Glomerular visceral epithelial cell (primary cell): ENCODE measurements around the gene TSHZ2.

Experiments
- DNase-seq: peaks from one replicate; pipeline ENCODE4 v3.0.0-alpha.2; 2016; ENCODE audit errors: extremely low spot score

The TSHZ2 gene

GRCh38 chr20:52972190-52972937, at the start of gene TSHZ2:
Gene TSHZ2, plus strand, starts transcription at chr20:52972358. Its CDS starts 936 bp downstream, at chr20:52973294.
- DNase-seq = no peak

GRCh38 chr20:52922436-52922835, 49.7 kb upstream of the TSHZ2 start:
- DNase-seq = no peak

DNA sequence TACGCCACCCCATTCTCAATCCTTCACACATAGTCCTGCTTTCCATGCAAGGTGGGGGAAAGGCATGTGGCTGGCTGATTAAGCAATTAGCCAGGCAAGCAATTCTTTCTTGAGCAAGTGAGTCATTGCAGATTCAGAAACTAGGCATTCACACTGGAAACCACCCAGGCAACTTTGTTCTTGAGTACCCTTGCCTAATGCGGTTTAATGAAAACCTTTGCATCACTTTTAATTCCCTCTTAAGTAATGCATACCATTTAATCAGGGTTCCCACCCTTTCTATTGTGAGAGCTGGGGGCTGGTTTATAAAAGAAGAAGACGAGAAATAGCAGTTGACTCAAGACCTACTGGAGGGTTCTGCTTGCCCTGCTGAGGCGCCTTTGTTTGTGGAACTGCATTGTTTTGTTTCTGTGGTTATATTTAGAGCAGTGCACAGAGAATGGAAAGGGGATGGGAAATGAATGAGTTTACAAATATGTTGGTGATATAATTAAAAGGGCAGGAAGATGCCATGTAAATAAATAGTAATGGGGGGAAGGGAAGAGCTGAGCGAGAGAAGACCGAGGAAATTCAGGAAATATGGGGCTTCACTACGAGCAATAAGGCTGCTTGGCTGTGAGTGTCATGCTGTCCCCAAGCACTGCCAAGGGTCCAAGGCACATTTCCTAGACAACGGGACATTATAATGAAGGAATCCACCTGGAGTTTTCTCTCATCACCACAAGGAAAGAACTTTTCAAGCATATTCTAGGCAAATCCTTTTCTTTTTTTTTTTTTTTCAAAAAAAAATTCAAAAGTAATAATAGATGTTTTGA, 48.8 kb upstream of the TSHZ2 start:
- DNase-seq = no peak

GRCh38 chr20:52924411-52925271, 47.5 kb upstream of the TSHZ2 start:
- no peak for DNase-seq

DNA sequence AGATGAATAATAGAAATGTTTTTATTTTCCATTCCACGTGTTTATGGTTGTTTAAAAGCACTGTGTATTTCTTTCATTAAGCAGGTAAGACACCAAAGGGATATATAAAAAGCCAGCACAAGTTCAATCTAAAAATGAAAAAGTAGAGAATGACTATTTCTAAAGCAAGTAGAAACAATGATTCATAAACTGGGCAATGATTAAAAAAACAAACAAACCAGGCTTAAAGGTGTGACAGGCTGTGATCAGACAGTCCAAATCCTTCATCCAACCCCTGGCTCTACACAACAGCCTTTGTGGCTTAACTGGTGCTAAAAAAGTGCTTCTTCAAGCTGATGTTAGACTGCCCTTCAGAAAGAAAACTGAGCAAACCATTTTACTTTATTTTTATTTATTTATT, 45.7 kb upstream of the TSHZ2 start:
- no peak for DNase-seq

- no peak for DNase-seq
These were observed 38.3 kb upstream of the TSHZ2 start for GRCh38 chr20:52933867-52934266.

DNA sequence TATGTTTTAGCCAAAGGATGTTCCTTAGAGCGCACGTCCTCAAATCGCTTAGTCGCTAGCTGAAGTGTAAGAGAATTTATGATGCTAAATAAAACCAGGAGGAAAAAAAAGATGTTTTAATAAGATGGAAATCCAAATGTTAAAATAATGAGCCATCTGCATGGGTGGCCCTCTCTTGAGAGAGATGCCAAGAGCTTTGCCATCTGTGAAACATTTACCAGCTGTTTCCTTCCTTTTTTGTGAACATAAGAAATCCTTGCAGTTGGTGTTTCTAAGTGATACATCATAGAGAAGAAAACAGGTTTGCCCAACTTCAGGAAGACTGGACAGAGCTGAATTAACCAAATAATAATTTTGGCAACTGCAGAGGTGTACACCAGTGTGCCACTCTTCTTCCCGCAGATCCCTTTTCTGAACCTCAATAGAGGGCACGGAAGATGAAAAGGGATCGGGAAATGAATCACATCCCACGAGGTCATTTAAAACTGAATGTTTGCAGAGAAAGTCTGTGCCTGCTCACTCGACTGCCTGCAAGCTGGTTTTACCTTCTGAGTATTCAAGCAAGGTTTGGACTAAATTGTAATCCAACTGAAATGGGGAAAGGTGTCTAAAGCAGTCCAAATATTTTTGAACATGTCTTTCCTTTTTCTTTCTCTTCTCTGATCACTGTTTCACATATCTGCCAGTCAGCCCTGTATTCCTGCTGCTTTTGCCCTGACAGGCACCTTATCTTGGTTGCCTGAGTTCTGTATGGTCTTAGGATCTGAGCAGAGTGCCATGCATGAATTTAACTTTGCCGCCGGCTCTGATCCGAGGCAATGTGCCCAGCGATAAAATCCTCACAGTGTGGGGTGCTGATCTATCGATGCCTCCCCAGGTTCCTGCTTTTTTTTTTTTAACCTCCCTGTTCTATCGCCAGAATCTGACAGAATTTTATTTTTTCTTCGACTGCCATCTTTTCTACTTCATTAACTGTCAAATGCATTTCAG, 35.5 kb upstream of the TSHZ2 start:
- DNase-seq = no peak

DNA sequence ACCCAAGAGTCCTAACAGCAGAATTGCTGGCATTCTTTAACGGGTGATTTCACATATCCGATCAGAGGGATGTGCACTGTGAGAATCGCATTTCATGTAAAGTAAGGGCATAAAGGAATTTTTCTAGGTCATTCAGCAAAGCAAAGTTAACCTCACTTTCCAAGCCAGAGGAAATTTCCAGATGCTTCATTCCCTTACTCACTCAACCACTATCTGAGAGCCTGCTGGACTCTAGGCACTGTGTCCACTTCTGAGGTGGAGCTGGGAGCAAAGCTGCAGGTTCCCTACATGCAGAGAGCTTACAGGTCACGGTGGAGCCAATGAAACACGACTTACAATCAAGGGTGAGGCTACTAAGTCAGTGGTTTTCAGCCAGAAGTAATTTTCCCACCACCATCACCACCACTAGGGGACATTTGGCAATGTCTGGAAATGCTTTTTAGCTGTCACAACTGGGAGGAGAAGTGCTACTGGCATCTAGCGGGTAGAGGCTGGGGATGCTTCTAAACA, 34.5 kb upstream of the TSHZ2 start:
- no peak for DNase-seq

- no peak for DNase-seq
These were observed 33.0 kb upstream of the TSHZ2 start for GRCh38 chr20:52939141-52939540.

DNA sequence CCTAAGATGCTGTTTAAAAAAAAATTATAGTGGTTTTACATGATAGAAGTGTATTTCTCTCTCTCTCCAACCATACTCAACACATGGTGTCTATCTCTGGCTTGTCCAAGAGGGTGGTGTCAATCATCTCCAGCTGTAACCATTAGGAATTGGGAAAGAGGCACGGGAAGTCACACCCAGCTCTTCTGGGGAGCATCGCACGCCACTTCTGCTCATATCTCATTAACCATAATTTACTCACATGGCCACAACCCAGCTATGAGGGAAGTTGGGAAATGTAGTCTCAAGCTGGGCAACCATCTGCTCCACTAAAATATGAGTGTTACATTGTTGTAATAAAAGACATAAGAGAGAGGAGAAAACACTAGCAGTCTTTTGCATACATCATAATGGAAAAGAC, 30.4 kb upstream of the TSHZ2 start:
- DNase-seq = no peak

DNA sequence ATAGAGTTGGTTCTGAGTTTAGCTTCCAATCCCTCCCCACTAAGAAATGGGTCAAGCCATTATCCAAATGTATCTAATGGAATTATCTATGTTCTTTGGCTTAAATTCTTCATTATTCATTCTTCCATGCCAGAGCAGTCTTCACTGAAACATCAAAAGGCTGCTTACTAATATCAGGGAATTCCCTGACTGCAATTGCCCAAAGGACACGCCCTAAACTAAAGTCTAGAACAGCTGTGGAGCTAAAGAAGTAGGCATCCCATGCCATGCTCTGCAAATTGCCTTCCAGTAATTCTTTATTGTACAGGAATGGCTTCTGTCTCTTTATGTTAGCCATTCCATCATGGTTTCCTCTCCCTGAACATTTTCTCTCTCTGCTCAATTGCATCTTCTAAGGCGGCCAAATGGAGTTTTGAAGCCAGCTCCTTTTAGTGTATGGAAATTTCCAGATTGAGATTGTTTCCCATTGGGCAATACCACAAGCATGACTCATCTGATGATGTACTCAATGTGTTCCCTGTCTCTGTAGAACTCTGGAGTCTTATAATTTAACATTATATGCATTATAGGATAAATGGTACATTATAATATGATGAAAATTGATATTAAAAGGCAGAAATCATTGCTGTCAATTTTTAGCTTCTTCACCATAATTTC, 28.8 kb upstream of the TSHZ2 start:
- DNase-seq = no peak

- DNase-seq = no peak
These were observed 26.9 kb upstream of the TSHZ2 start for GRCh38 chr20:52945268-52945667.

DNA sequence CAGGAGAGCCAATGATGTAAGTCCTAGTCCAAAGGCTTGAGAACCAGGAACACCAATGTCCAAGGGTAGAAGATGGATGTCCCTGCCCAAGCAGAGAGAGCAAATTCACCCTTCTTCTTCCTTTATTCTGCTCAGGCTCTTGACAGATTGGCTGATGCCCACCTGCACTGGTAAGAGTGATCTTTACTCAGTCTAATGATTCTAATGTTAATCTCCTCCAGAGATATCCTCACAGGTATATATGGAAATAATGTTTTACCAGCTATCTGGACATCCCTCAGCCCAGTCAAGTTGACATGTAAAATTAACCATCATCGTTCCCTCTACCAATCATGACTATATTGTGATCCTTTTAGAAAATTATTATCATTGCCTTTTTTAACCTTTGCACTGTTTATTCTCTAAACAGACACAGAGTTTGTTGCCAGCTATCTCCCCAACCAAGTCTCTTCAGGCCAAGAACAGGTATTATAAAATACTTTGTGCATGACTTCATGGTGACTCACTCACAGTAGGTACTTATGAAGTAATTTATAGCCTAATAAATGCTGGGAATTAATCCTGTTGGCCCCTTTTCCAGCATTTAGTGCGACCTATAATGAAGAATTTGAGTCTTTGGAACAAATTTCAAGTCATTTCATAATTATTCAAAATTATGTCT, 26.2 kb upstream of the TSHZ2 start:
- no peak for DNase-seq

DNA sequence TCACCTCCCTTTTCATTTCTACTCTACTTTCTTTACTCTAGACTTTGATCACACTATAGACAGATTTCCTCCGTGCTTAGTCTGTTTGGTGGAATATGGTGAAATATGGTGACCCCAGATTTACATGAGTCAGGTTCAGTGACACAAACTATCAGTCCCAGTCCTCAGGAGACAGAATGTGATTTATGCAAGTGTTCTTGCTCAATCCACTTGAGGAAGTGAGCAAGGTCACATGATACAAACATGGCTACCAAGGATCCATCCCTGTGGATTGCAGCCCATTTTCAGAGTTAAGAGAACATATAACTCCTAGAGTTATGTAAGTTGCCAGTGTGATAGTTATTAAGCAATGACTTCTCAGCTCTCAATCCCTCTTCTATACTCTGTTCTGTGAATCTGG, 23.7 kb upstream of the TSHZ2 start:
- DNase-seq = no peak

GRCh38 chr20:52953020-52953419, 19.1 kb upstream of the TSHZ2 start:
- DNase-seq = no peak

DNA sequence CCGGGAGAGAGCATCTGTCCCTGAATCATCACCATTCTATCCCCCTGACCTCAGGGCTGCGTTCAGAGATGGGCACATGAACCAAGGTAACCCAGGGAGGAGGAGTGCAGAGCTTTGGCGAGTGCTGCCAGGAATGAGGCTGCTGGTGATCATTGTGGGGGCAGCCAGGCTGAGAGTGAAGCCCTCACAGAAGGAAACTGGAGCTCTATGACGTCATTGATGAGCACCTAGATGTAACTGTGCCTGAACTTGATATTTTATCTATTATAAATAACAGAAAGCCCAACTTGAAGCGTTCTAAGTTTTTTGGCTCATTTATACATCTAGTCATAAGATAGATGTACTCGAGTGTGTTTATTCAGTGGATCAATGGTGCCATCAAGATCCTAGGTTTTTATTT, 17.3 kb upstream of the TSHZ2 start:
- no peak for DNase-seq

- DNase-seq = no peak
These were observed 13.9 kb upstream of the TSHZ2 start for GRCh38 chr20:52958211-52958610.

DNA sequence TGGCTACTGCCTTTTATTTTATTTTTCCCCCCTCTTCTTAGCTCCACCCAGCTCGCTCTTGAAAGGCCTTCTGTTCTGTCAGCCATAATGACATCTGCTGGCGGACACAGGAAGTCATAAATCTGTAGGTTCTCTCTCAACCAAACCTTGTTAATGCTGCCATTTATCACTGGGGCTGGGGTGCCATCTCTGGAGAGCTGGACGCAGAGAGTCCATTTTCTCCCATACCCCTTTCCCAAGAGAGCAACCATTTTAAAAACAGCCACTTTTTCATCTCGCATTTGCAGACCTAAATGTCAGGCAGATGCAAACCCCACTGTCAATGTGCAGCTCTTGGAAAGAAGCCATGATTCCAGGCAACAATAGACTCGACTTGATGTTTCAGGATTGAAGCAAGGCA, 13.0 kb upstream of the TSHZ2 start:
- no peak for DNase-seq

GRCh38 chr20:52962183-52962582, 10.0 kb upstream of the TSHZ2 start:
- no peak for DNase-seq

DNA sequence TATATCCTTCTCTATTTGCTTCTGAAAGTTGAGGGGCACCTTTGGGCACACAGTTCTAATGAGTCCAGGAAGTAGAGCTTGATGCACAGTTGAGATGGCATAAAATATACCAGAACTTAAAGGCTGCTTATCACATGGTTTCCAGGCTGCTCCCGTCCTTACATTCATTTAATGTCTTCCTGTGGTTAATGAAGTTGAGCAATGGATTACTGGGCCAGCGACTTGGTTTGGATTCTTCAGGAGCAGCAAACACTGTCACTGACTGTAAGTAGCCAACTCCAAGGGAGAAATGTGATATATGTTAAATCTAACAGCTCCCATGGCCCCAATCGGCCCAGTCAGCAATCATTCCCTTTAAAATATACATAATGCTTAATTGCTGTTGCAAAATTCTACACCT, 9.0 kb upstream of the TSHZ2 start:
- no peak for DNase-seq
